ENCODE data around the gene ZNF710. TPM values are rescaled to one million over a fixed set of nuclear protein-coding genes. Genes with fewer than 3 reads are reported as not detected.

Gene ZNF710
- total RNA-seq, 1 donor from 2014 or later = 45.5 TPM

DNA sequence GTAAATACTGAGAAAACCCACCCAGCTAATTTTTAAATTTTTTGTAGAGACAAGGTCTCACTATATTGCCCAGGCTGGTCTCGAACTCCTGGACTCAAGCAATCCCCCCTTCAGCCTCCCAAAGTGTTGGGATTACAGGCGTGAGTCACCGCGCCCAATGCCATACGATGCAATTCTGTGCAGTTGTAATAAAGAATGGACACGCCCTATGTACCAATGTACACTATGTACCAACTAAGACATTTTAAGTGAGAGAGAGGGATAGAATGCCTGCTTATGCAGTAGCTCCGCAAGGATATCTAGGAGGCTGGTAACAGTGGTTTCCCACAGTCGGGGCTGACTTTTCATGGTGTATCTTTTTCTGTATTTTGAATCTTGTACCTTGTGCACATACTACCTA lies 14.6 kb downstream of the ZNF710 start:
- Mint-ChIP-seq H3K27ac (no peak overlapping the region), H3K36me3 (ENCODE audit: low read depth) (peaks cover 4% of the 10 kb centered on the region), H3K4me3 (no peak overlapping the region), H3K27me3 (no peaks in the 10 kb centered on the region), H3K9me3 (no peaks in the 10 kb centered on the region), H3K4me1 (peaks cover 34% of the 10 kb centered on the region)
- no peak for TF ChIP-seq CTCF (IDR thresholded peaks at IDR 0.05)
- intact Hi-C loops (cut with micrococcal nuclease) = no loop called here
- POLR2A ChIA-PET = interaction anchor here (1.1 kb wide), 1 partner anchor 14 kb away, joined by 3 read pairs; no protein-coding TSS in a partner anchor
- ATAC-seq (ENCODE audit: low read depth) (no peak), DNase-seq (no peak)
- CTCF ChIA-PET = no interaction called here

DNA sequence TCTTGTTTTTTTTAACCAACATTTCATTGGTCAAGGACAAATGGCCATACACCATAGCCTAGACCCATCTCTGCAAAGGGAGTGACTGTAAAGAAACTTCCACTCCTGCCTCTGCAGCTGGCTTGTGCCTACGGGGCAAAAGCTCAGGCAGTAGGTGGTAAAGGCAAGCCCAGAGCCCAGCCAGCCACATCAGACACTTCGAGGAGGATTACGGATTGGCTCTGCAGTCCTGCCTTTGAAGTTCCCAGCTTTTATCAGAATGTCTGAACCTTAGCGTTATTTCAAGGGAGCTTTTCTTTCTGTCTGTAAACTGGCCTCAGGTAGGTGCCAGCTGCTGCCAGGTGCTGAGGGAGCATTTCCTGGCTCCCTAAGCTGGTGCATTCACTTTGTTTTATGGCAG lies 15.6 kb downstream of the ZNF710 start:
- CTCF ChIA-PET = no interaction called here
- DNase-seq = no peak
- POLR2A ChIA-PET = interaction anchor here (1.1 to 1.3 kb wide), 2 partner anchors 11 to 15 kb away, joined by 3 read pairs; no protein-coding TSS in a partner anchor
- no peaks in the 10 kb centered on the region for H3K9me3 Mint-ChIP-seq
- peaks cover 3% of the 10 kb centered on the region for H3K36me3 Mint-ChIP-seq (ENCODE audit: low read depth)
- H3K27me3 Mint-ChIP-seq = no peaks in the 10 kb centered on the region
- ATAC-seq (ENCODE audit: low read depth) = no peak
- TF ChIP-seq CTCF (IDR thresholded peaks at IDR 0.05) = no peak
- intact Hi-C loops (cut with micrococcal nuclease) = no loop called here
- H3K4me3 Mint-ChIP-seq = no peak overlapping the region
- no peak overlapping the region for H3K27ac Mint-ChIP-seq
- peaks cover 38% of the 10 kb centered on the region for H3K4me1 Mint-ChIP-seq

- no peak for DNase-seq
- POLR2A ChIA-PET = interaction anchor here (0.7 to 1.0 kb wide), 3 partner anchors 17 to 53 kb away, joined by 3 read pairs; partner anchors contain the start of gene ZNF710
- Mint-ChIP-seq H3K4me3 (no peak overlapping the region), H3K36me3 (ENCODE audit: low read depth) (peaks cover 3% of the 10 kb centered on the region), H3K27me3 (no peaks in the 10 kb centered on the region), H3K9me3 (no peaks in the 10 kb centered on the region), H3K27ac (no peak overlapping the region), H3K4me1 (peaks cover 32% of the 10 kb centered on the region)
- ATAC-seq (ENCODE audit: low read depth) = no peak
- intact Hi-C loops (cut with micrococcal nuclease) = no loop called here
- no peak for TF ChIP-seq CTCF (IDR thresholded peaks at IDR 0.05)
- CTCF ChIA-PET = no interaction called here
Observed at GRCh38 chr15:90018216-90018831, 17.2 kb downstream of the ZNF710 start.

DNA sequence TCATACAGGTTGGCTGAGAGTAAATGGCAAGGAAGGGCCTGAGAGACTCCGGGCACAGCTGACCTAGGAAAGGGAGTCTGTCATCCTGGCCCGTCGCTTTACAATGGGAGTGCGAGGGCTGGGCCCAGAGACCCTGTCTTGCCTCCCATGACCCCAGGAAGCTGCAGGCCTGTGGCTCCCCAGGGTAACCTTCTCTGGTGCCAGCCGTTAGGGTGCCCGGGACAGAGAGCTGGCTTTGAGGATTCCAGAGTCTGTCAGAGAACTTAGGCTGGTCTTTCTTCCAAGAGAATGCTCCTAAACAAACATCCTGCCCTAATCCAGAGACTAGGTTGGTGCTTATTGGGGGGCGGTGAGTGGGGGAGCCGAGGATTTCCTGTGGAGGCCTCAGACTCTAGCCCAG lies 18.5 kb downstream of the ZNF710 start:
- no peaks in the 10 kb centered on the region for H3K27me3 Mint-ChIP-seq
- ATAC-seq (ENCODE audit: low read depth) (no peak), DNase-seq (no peak)
- no peak for TF ChIP-seq CTCF (IDR thresholded peaks at IDR 0.05)
- no peak overlapping the region for H3K27ac Mint-ChIP-seq
- peaks cover 3% of the 10 kb centered on the region for H3K36me3 Mint-ChIP-seq (ENCODE audit: low read depth)
- peaks cover 26% of the 10 kb centered on the region for H3K4me1 Mint-ChIP-seq
- H3K9me3 Mint-ChIP-seq = no peaks in the 10 kb centered on the region
- CTCF ChIA-PET = no interaction called here
- H3K4me3 Mint-ChIP-seq = no peak overlapping the region
- intact Hi-C loops (cut with micrococcal nuclease) = no loop called here
- POLR2A ChIA-PET = interaction anchor here (0.7 kb wide), 1 partner anchor 40 kb away, joined by 3 read pairs; no protein-coding TSS in a partner anchor

GRCh38 chr15:90020021-90020735 lies 19.1 kb downstream of the ZNF710 start:
- no peak for DNase-seq
- no peak overlapping the region for H3K4me3 Mint-ChIP-seq
- no peaks in the 10 kb centered on the region for H3K9me3 Mint-ChIP-seq
- intact Hi-C loops (cut with micrococcal nuclease) = no loop called here
- peaks cover 3% of the 10 kb centered on the region for H3K36me3 Mint-ChIP-seq (ENCODE audit: low read depth)
- ATAC-seq (ENCODE audit: low read depth) = no peak
- no peaks in the 10 kb centered on the region for H3K27me3 Mint-ChIP-seq
- CTCF ChIA-PET = no interaction called here
- POLR2A ChIA-PET = interaction anchor here (0.6 to 1.5 kb wide), 3 partner anchors 11 to 50 kb away, joined by 3 to 8 read pairs (median 5); partner anchors contain the start of gene ZNF710
- H3K27ac Mint-ChIP-seq = no peak overlapping the region
- TF ChIP-seq CTCF (IDR thresholded peaks at IDR 0.05) = no peak
- H3K4me1 Mint-ChIP-seq = peaks cover 29% of the 10 kb centered on the region

Measured in activated B cell treated with CpG ODN at 0.5 μM for 24 hours (primary cell).